Liver (tissue), 9 donors: ENCODE measurements around the gene CEP89. TPM values are rescaled to one million over a fixed set of nuclear protein-coding genes. Genes with fewer than 3 reads are reported as not detected.

ENCODE experiments used
- DNase-seq: peaks from one replicate; pipeline ENCODE4 v3.0.0-alpha.2; 2017; ENCODE audit warnings: low spot score
- H3K27ac ChIP-seq, 2 donors: one replicate each; pipeline ENCODE4 v1.7.0; 2013; ENCODE audit warnings: inconsistent platforms in 2 of 2, low read length in 2 of 2, control low read depth in 1 of 2, low read depth in 1 of 2, mild to moderate bottlenecking in 1 of 2
- H3K27me3 ChIP-seq, 4 donors: one replicate each; pipeline versions ENCODE4 v1.6.1 to v1.7.0; 2013; ENCODE audit warnings: low read length in 3 of 4, inconsistent platforms in 1 of 4, mild to moderate bottlenecking in 1 of 4, moderate library complexity in 1 of 4; ENCODE audit not compliant: control insufficient read depth in 4 of 4, insufficient read depth in 4 of 4
- H3K36me3 ChIP-seq, 4 donors: one replicate each; pipeline versions ENCODE4 v1.6.1 to v1.7.0; 2013; ENCODE audit warnings: low read length in 3 of 4, mild to moderate bottlenecking in 3 of 4, low read depth in 1 of 4, moderate library complexity in 1 of 4; ENCODE audit not compliant: control insufficient read depth in 4 of 4, insufficient read depth in 3 of 4
- H3K4me1 ChIP-seq, 4 donors: one replicate each; pipeline versions ENCODE4 v1.6.1 to v1.7.0; 2013; ENCODE audit warnings: low read length in 3 of 4, mild to moderate bottlenecking in 3 of 4, moderate library complexity in 1 of 4; ENCODE audit not compliant: control insufficient read depth in 4 of 4, insufficient read depth in 4 of 4
- H3K4me3 ChIP-seq, 3 donors: one replicate each; pipeline versions ENCODE4 v1.6.1 to v1.7.0; 2013; ENCODE audit warnings: low read length in 3 of 3, control low read depth in 1 of 3, low read depth in 1 of 3, mild to moderate bottlenecking in 1 of 3
- H3K9ac ChIP-seq, 2 donors: one replicate each; pipeline ENCODE4 v1.7.0; 2013; ENCODE audit warnings: low read length in 2 of 2, mild to moderate bottlenecking in 2 of 2, moderate library complexity in 2 of 2, control low read depth in 1 of 2, low read depth in 1 of 2
- H3K9me3 ChIP-seq, 4 donors: one replicate each; pipeline versions ENCODE4 v1.6.1 to v1.7.0; 2013; ENCODE audit warnings: low read length in 3 of 4; ENCODE audit not compliant: control insufficient read depth in 4 of 4
- ATF3 ChIP-seq: IDR thresholded peaks from 2 replicates; pipeline ENCODE4 v1.6.1; 2016; ENCODE audit warnings: antibody characterized with exemption
- CTCF ChIP-seq: fragments of 150-350 bp; IDR thresholded peaks from 2 replicates; pipeline ENCODE4 v1.5.1; 2017; ENCODE audit warnings: improper control_type of control experiment, low read depth, low read length; ENCODE audit not compliant: missing input control
- EGR1 ChIP-seq, 2 donors: IDR thresholded peaks; 2 replicates each; pipeline ENCODE4 v1.6.1; 2016 to 2018; ENCODE audit warnings: antibody characterized with exemption in 2 of 2, low read depth in 2 of 2
- FOXA2 ChIP-seq: IDR thresholded peaks from 2 replicates; pipeline ENCODE4 v1.6.1; 2016; ENCODE audit warnings: antibody characterized with exemption
- GABPA ChIP-seq, 2 donors: IDR thresholded peaks in 1 of 2; conservative IDR thresholded peaks in 1 of 2; 2 replicates each; pipeline ENCODE4 v1.6.1; 2016; ENCODE audit warnings: antibody characterized with exemption in 2 of 2, mild to moderate bottlenecking in 1 of 2, moderate library complexity in 1 of 2
- HNF4A ChIP-seq, 2 donors: conservative IDR thresholded peaks; 2 replicates each; pipeline ENCODE4 v1.6.1; 2016; ENCODE audit warnings: antibody characterized with exemption in 2 of 2, mild to moderate bottlenecking in 2 of 2
- HNF4G ChIP-seq: IDR thresholded peaks from 2 replicates; pipeline ENCODE4 v1.6.1; 2016; ENCODE audit warnings: antibody characterized with exemption
- JUND ChIP-seq, 2 donors: IDR thresholded peaks; 2 replicates each; pipeline ENCODE4 v1.6.1; 2016; ENCODE audit warnings: antibody characterized with exemption in 2 of 2
- MAX ChIP-seq: IDR thresholded peaks from 2 replicates; pipeline ENCODE4 v1.6.1; 2016; ENCODE audit warnings: antibody characterized with exemption
- NR2F2 ChIP-seq: IDR thresholded peaks from 2 replicates; pipeline ENCODE4 v1.6.1; 2016; ENCODE audit warnings: antibody characterized with exemption
- RAD21 ChIP-seq, 2 donors: IDR thresholded peaks; 2 replicates each; pipeline ENCODE4 v1.6.1; 2016; ENCODE audit warnings: antibody characterized with exemption in 2 of 2, mild to moderate bottlenecking in 2 of 2
- REST ChIP-seq: IDR thresholded peaks from 2 replicates; pipeline ENCODE4 v1.6.1; 2016; ENCODE audit warnings: antibody characterized with exemption, mild to moderate bottlenecking
- RXRA ChIP-seq, 2 donors: IDR thresholded peaks; 2 replicates each; pipeline ENCODE4 v1.6.1; 2017 to 2018; ENCODE audit warnings: antibody characterized with exemption in 2 of 2, mild to moderate bottlenecking in 1 of 2
- SP1 ChIP-seq: IDR thresholded peaks from 2 replicates; pipeline ENCODE4 v1.6.1; 2018; ENCODE audit warnings: antibody characterized with exemption, mild to moderate bottlenecking
- TAF1 ChIP-seq: conservative IDR thresholded peaks from 2 replicates; pipeline ENCODE4 v1.6.1; 2016; ENCODE audit warnings: antibody characterized with exemption, mild to moderate bottlenecking
- YY1 ChIP-seq: IDR thresholded peaks from 2 replicates; pipeline ENCODE4 v1.6.1; 2016; ENCODE audit warnings: antibody characterized with exemption, mild to moderate bottlenecking
- ZBTB33 ChIP-seq: IDR thresholded peaks from 2 replicates; pipeline ENCODE4 v1.6.1; 2016; ENCODE audit warnings: antibody characterized with exemption
- WGBS: extraction: QIAGEN DNeasy Blood & Tissue Kit; methylation state at CpG from one replicate; pipeline ENCODE4 v1.1.7; 2013; 5-methylcytosine and 5-hydroxymethylcytosine counted together
- polyA plus RNA-seq, 2 donors: library from polyadenylated mRNA; stranded (reverse) in 1 of 2; unstranded in 1 of 2; fragments of 200-250 nt in 1 of 2; fragments of >200 nt in 1 of 2; fragmentation: Nextera tagmentation in 1 of 2; extraction: Ambion mirVana in 1 of 2; gene quantifications; one replicate each; pipeline versions ENCODE4 v1.2.1 to v1.2.3, GENCODE V29; 2013 to 2015
- total RNA-seq, 2 donors: library from RNA; depleted of rRNA; stranded (reverse); fragments of >200 nt; gene quantifications; one replicate each; pipeline ENCODE4 v1.2.3, GENCODE V29; 2014
- donor health status: healthy.
- donor health status: healthy.
- donor health status: healthy.
- donor health status: healthy.
- donor health status: healthy.

Gene CEP89
- total and polyA plus RNA-seq, 4 donors, result 2.0 to 2.9 (median 2.4) TPM

GRCh38 chr19:32936065-32936464 lies 35.7 kb downstream of the CEP89 start:
- H3K36me3 ChIP-seq, result peaks cover 0 to 6% (median 1%) of the 10 kb centered on the region in 4 donors
- no peak overlapping the region for H3K9ac ChIP-seq
- no peak for DNase-seq
- H3K4me3 ChIP-seq, result no peak overlapping the region
- H3K9me3 ChIP-seq, result no peaks in the 10 kb centered on the region
- no peak overlapping the region for H3K27ac ChIP-seq
- H3K4me1 ChIP-seq, result no peaks in the 10 kb centered on the region
- 97% methylated on average over 8 of the region's 8 CpGs for WGBS
- no peaks in the 10 kb centered on the region for H3K27me3 ChIP-seq
- TF ChIP-seq RAD21 (IDR thresholded peaks at IDR 0.05), result no peak
- TF ChIP-seq REST, result no peak
- no peak for TF ChIP-seq MAX
- TF ChIP-seq ZBTB33, result no peak
- TF ChIP-seq TAF1, result no peak
- no peak for TF ChIP-seq HNF4A (conservative IDR thresholded peaks at IDR 0.05)
- TF ChIP-seq SP1, result no peak
- no peak for TF ChIP-seq HNF4G
- no peak for TF ChIP-seq RXRA (IDR thresholded peaks at IDR 0.05)
- no peak for TF ChIP-seq JUND (IDR thresholded peaks at IDR 0.05)
- no peak for TF ChIP-seq CTCF
- TF ChIP-seq EGR1 (IDR thresholded peaks at IDR 0.05; ENCODE audit: low read depth in 2 of 2), result no peak
- no peak for TF ChIP-seq ATF3

GRCh38 chr19:32935629-32936028 lies 36.1 kb downstream of the CEP89 start:
- no peak for DNase-seq
- Histone ChIP-seq H3K4me3 (no peak overlapping the region), H3K9ac (no peak overlapping the region), H3K9me3 (no peaks in the 10 kb centered on the region), H3K27ac (no peak overlapping the region), H3K27me3 (no peaks in the 10 kb centered on the region), H3K36me3 (peaks cover 0 to 6% (median 2%) of the 10 kb centered on the region in 4 donors), H3K4me1 (no peaks in the 10 kb centered on the region)
- TF ChIP-seq SP1, result no peak
- TF ChIP-seq TAF1, result no peak
- no peak for TF ChIP-seq NR2F2
- TF ChIP-seq YY1, result no peak
- no peak for TF ChIP-seq GABPA (IDR thresholded peaks at IDR 0.05 in 1 of 2, conservative IDR thresholded peaks at IDR 0.05 in 1 of 2)
- no peak for TF ChIP-seq REST
- no peak for TF ChIP-seq FOXA2
- no peak for TF ChIP-seq ZBTB33
- TF ChIP-seq HNF4A (conservative IDR thresholded peaks at IDR 0.05), result no peak
- WGBS, result 98% methylated on average over 9 of the region's 9 CpGs
